GM21576 (cell line): ENCODE data around the gene CFAP57.
A peak's percentile ranks its signal among the peaks of the same experiment; 100 is the strongest.

ENCODE experiments used
- ATAC-seq: cut with Tn5 transposase; IDR thresholded peaks from one replicate; pipeline ENCODE4 v1.9.1; 2021; ENCODE audit warnings: mild to moderate bottlenecking, moderate library complexity; ENCODE audit not compliant: unreplicated experiment

CFAP57 gene

DNA sequence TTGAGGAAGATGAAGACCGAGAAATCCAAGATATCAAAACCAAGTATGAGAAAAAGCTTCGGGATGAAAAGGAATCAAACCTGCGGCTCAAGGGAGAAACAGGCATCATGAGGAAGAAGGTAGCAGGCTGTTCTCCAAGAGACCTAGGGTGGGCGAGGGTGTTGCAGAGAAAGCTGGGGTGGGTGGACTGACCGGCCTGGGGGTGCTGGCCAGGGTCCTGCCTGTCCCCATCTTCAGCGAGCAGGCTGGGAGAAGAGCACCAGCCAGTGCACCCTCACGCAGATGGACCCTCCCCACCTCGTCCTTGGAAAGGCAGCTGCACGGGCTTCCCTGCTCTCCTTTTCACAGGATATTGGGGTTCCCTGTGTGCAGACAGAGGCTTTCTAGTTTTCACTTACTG lies 50.7 kb downstream of the CFAP57 start:
- ATAC-seq = no peak

- ATAC-seq = no peak
These were observed 53.0 kb downstream of the CFAP57 start for GRCh38 chr1:43225168-43225567.

DNA sequence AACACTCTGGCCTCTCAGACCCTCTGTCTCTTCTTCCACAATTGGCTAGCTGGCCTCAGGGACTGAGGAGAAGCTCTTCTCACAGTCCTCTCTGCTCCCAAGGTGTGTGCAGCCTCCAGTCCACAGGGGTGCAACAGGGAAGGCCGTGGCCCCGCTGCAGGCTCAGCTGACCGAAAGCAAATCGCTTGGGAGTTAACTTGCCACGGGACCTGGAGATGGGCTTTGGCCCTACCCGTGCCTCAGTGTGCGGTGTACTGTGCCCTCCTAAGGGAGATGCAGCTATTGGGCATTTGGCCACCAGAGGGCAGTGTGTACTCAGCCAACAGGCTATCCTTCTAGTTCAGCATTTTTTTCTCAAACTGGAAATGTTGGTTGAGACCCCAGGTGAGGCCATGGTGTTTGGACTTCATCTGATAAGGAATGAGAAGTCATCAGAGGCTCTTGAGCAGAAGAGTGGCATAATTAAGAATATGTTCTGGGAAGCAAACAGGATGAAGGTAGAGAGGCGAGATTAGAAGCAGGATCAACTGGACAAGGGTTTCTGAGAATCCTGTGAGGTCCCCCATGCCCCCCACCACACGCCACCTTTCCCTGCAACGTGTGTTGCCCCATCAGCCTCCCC lies 55.1 kb downstream of the CFAP57 start:
- ATAC-seq = peak; percentile 59

DNA sequence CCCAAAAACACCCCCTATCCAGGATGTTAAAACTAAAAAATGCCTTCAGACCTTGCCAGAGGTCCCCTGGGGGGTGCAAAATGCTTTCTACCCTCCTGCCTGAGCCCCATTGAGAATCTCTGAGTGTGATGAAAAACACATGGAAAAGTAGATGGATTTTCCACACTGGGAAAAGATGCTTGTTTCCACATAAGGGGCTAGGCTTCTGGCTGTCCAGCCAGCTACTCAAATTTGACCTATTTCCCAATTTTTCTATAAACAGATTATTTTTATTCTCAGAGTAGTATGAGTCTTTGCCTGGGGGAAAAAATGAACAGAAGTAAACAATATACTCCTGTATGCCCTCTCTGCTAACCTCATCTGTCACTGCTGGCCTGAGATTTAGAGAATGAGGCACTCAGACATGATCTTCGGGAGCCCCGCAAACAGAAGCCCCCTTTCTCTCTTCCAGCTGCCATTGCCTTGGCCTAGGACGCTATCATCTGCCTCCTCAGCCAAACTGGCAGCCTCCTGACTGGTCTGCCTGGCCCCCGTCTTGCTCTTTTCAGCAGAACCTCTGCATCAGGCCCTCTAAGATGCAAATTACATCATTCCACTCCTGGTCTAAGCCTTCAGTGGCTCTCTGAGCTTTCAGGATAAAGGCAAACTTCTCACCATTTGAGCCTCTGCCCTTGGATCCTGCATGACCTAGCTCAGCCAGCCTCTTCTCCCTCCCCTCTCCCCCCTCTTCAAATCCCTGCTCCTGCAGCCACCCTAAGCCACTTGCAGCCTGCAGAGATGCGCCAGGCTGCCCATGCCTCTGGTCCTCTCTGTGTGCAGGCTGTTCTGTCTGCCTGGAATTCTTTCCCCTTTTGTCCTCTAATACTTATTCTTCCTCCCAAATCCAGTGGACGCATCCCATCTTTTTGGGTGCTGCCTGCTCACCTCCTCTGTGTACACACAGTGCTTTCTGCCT lies 58.0 kb downstream of the CFAP57 start:
- no peak for ATAC-seq

GRCh38 chr1:43232074-43232473 lies 59.9 kb downstream of the CFAP57 start:
- no peak for ATAC-seq

- ATAC-seq = no peak
These were observed 60.4 kb downstream of the CFAP57 start for GRCh38 chr1:43232482-43232881.

- no peak for ATAC-seq
These were observed 61.5 kb downstream of the CFAP57 start for GRCh38 chr1:43233631-43234030.

GRCh38 chr1:43234267-43234666 lies 62.1 kb downstream of the CFAP57 start:
- no peak for ATAC-seq

DNA sequence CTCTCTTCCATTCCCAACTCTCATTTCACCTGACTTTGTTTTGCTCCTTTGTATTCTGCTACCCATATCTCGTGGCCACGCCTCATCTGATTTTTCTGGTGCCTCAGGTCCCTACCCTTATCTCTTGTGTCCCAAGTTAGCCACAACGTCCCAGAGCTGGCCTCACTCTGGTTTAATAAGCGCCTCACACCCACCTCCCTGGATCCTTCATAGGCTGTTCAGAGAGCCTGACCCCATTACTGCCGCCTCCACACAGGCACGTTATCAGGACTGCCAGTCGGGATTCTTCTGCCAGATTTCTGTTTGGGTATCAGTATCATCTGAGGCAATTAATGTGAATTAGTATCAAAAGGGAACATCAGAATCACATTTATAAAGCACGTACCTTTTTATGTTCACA lies 62.9 kb downstream of the CFAP57 start:
- ATAC-seq = no peak

DNA sequence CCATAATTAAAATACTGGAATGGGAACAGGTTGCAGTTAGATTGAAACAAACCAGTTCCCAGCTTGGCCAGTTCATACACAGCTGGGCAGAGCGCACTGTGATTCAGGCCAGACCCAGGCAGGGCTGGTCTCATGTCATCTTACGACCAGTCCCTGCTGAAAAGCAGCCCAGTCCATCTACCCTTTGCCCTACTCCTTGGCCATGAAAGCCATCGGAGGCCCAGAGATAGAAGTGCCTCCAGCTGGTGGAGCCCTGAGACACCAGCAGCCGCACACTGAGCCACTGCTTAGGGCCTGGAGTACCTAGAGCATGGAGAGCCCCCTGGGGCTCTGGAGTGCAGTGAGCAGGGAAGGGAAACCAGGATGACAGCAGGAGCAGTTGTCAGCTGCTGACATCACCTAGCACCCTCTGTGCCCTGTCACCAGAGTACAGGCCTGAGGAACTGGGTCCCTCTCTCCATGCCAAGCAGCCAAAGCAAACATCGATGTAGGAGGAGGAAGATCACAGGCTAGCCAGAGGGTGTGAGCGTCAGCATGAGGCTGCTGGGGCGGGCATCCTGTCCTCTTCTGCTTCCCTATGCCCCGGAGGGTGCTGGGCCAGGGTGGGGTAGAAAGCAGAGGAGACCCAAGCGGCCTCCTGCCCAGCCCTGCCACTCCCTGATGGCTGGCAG lies 63.5 kb downstream of the CFAP57 start:
- no peak for ATAC-seq

DNA sequence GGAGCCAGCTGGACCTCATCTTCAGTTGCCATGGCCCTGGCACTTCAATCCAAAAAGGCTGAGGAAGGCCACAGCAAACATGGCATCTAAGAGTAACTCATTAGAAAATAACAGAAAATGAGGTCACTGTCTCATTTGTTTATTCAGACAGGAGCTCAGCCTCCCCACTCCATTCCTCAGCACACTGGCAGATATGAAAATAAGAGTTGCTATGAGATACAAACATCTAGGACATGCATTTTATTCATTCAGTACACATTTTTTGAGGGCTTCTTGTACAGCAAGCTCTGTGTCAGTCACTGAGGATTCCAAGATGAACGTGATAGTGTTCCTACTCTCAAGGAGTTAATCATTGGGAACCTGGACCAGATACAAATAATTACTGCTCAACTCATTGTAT lies 65.0 kb downstream of the CFAP57 start:
- no peak for ATAC-seq

- no peak for ATAC-seq
These were observed 66.0 kb downstream of the CFAP57 start for GRCh38 chr1:43238085-43238484.

DNA sequence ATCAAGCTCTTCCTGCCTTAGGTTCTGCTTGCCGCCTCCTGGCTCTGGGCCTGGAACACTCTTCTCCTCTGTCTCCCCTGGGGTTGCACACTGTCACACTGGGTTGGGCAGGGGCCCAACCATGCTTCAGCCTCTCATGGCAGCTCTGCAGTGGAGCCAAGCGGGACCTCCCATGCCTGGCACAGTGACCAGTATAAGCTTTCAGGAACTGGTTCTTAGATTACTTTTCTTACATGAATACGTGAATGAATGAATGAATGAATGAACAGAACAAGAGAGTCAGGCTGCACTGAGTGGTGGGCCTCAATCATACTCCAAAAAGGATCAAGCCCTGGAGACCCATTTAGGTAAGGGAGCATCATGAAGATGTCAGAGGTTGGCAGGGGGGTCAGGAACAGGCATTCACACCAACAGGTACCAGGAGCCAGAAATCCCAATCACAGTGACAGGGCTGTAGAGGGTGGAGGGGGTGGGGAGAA lies 66.9 kb downstream of the CFAP57 start:
- no peak for ATAC-seq

GRCh38 chr1:43239484-43239883 lies 67.4 kb downstream of the CFAP57 start:
- ATAC-seq = peak; percentile 83

DNA sequence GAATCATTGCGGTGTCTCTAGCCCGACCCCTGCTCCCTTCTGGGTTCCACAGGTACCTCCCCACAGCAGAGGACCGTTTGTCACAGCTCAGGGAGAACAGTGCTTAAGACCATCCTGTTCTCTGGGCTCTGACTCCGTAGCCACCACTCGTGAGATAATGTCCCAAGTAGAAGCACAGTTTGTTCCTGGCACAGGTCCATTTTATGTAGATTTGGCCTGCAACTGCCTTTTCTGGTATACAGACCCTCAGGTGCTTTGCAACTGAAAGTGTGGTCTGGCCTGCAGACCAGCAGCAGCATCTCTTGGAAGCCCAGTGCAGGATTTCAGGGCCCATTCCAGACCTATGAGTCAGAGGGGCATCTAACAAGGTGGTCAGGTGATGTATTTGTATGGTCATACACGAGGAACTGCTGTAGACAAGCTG lies 69.3 kb downstream of the CFAP57 start:
- ATAC-seq = no peak

GRCh38 chr1:43243299-43243698 lies 71.2 kb downstream of the CFAP57 start:
- no peak for ATAC-seq

DNA sequence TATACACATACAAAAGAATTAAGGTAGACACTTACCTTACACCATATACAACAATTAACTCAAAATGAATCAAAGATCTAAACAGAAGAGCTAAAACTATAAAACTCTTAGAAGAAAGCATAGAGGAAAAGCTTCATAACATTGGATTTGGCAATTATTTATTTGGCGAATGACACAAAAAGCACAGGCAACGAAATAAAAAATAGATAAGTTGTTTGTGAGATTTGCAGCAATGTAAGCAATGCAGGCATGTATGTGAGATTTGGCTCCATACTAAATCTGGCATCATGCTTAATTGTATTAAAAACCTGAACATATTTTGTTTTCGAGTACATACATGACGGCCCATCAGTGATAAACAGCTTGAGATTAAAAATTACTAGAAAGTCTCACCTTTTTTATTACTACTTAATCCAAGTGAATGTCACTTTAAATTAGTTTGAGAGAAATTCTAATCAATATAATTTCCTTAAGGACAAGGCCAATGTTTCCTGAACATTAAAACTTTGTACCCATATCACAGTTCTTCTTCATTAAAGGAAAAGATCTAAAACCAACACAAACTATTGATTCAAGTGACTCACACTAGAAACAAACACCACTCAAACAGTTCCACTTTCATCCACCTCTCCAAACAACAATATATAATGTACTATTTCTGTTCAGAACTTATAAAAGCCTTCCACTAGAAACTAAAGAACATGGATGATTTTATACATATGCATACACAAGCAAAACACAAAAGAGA lies 74.5 kb downstream of the CFAP57 start:
- no peak for ATAC-seq

DNA sequence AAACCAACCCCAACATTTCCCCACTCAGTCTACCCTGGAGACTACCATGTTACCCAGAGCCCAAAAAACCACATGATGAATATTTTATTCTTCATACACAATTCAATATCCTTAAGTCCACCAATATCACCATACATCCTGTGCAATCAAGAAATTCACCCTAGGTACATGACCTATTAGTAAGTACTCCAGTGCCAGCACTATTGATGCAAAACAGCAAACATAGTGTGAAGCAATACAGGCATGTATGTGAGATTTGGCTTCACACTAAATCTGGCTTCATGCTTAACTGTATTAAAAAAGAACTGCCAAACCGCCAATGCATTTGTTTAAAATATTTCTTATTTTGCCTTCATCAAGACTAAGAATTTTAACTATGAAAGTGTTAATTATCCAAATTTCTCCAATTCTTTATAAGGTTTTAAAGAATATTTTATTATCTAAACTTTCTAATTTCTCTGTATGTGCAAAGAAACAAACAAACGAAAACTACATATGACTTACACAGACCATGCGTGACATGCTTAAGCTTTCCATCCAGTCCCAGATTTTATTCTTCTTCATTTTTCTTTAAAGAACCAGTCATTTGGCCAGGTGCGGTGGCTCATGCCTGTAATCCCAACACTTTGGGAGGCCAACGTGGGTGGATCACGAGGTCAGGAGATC lies 75.3 kb downstream of the CFAP57 start:
- no peak for ATAC-seq

- ATAC-seq = no peak
These were observed 78.2 kb downstream of the CFAP57 start for GRCh38 chr1:43250351-43250761.

- ATAC-seq = no peak
These were observed 78.9 kb downstream of the CFAP57 start for GRCh38 chr1:43251024-43251423.
